A549 (cell line): Measurements from ENCODE around the gene GPATCH4. TPM values are rescaled to one million over a fixed set of nuclear protein-coding genes. Genes with fewer than 3 reads are reported as not detected.
A peak's percentile ranks its signal among the peaks of the same experiment; 100 is the strongest.

ENCODE experiments used
- ATAC-seq, 2 experiments: fragments of 200-7000 bp in 1 of 2; fragments of >200 bp in 1 of 2; cut with Nextera tagmentation in 1 of 2; cut with Tn5 transposase in 1 of 2; 3 replicates each; pipeline versions ENCODE4 v1.8.0 to v1.9.1; 2018 to 2020; ENCODE audit warnings: mild to moderate bottlenecking in 1 of 2, moderate library complexity in 1 of 2
- CTCF ChIA-PET: fragments of 300-600 bp; sonication (Branson Sonifier 250); formaldehyde crosslinking; extraction: SDS; loops from one replicate; lab custom pipeline; 2021; ENCODE audit warnings: antibody characterized with exemption, inconsistent platforms; lab: Yijun Ruan, JAX
- POLR2A ChIA-PET: fragments of 350-600 bp; formaldehyde crosslinking; extraction: SDS; loops from one replicate; lab custom pipeline; 2021; ENCODE audit warnings: antibody characterized with exemption, inconsistent platforms; lab: Yijun Ruan, JAX
- DNase-seq, 2 experiments: peaks; one replicate each; pipeline versions ENCODE4 v3.0.0 to v3.0.0-alpha.2; 2011 to 2016; ENCODE audit warnings: low read depth in 1 of 2, low spot score in 1 of 2
- FAIRE-seq: peaks from 2 replicates; lab custom pipeline; 2011; peaks lifted over from hg19 to GRCh38; lab: Jason Lieb, UNC
- H3K27ac ChIP-seq, 2 experiments: fragments of >200 bp; sonication (Bioruptor Twin); formaldehyde crosslinking; 3 replicates each; pipeline ENCODE4 v1.5.1; 2016 to 2017
- H3K4me1 ChIP-seq: fragments of >200 bp; sonication (Bioruptor Twin); formaldehyde crosslinking; 3 replicates; pipeline ENCODE4 v1.6.1; 2016
- H3K4me2 ChIP-seq: fragments of >200 bp; sonication (Bioruptor Twin); formaldehyde crosslinking; 3 replicates; pipeline ENCODE4 v1.6.1; 2016
- H3K4me3 ChIP-seq: fragments of >200 bp; sonication (Bioruptor Twin); formaldehyde crosslinking; 3 replicates; pipeline ENCODE4 v1.5.1; 2016
- H3K9me3 ChIP-seq: fragments of >200 bp; sonication (Bioruptor Twin); formaldehyde crosslinking; 3 replicates; pipeline ENCODE4 v1.6.1; 2016
- BHLHE40 ChIP-seq: IDR thresholded peaks from 2 replicates; pipeline ENCODE4 v1.6.1; 2012; ENCODE audit warnings: low read depth, low read length, inconsistent platforms
- CHD4 ChIP-seq: fragments of 200-600 bp; sonication (generic); IDR thresholded peaks from 2 replicates; pipeline ENCODE4 v1.6.1; 2016; ENCODE audit warnings: antibody characterized with exemption, mild to moderate bottlenecking, borderline replicate concordance
- EHMT2 ChIP-seq: fragments of 200-600 bp; sonication (generic); IDR thresholded peaks from 2 replicates; pipeline ENCODE4 v1.6.1; 2016; ENCODE audit warnings: antibody characterized with exemption, low read depth, mild to moderate bottlenecking, moderate library complexity
- ESRRA ChIP-seq: fragments of 150-350 bp; IDR thresholded peaks from 2 replicates; pipeline ENCODE4 v1.6.1; 2014; ENCODE audit warnings: mild to moderate bottlenecking, low read length, borderline replicate concordance
- FOXS1 ChIP-seq: fragments of 250-450 bp; sonication (Bioruptor Pico); IDR thresholded peaks from 2 replicates; pipeline ENCODE4 v1.5.0; 2020; ENCODE audit warnings: mild to moderate bottlenecking, moderate library complexity
- HDAC2 ChIP-seq: fragments of 200-600 bp; sonication (generic); IDR thresholded peaks from 2 replicates; pipeline ENCODE4 v1.6.1; 2016
- HMGXB4 ChIP-seq: fragments of 250-450 bp; sonication (Bioruptor Pico); IDR thresholded peaks from 2 replicates; pipeline ENCODE4 v1.5.0; 2021; ENCODE audit warnings: mild to moderate bottlenecking, moderate library complexity, borderline replicate concordance
- HOXB13 ChIP-seq: fragments of 250-450 bp; sonication (Bioruptor Pico); IDR thresholded peaks from 2 replicates; pipeline ENCODE4 v1.5.0; 2020; ENCODE audit warnings: low read depth, mild to moderate bottlenecking, moderate library complexity
- KDM1A ChIP-seq: fragments of 200-600 bp; sonication (generic); IDR thresholded peaks from 2 replicates; pipeline ENCODE4 v1.6.1; 2016; ENCODE audit warnings: low read depth, mild to moderate bottlenecking
- MYC ChIP-seq: IDR thresholded peaks from 2 replicates; pipeline ENCODE4 v1.6.1; 2012; ENCODE audit warnings: mild to moderate bottlenecking, inconsistent platforms, low read length, improper control_type of control experiment, borderline replicate concordance
- POLR2A ChIP-seq: IDR thresholded peaks from 2 replicates; pipeline ENCODE4 v1.6.1; 2012; ENCODE audit warnings: mild to moderate bottlenecking, low read length
- RAD21 ChIP-seq, 2 experiments: fragments of >200 bp in 1 of 2; sonication (Bioruptor Twin) in 1 of 2; formaldehyde crosslinking in 1 of 2; IDR thresholded peaks in 1 of 2; conservative IDR thresholded peaks in 1 of 2; 2 replicates in 1 of 2; 3 replicates in 1 of 2; pipeline ENCODE4 v1.6.1; 2012 to 2018; ENCODE audit warnings: inconsistent platforms in 1 of 2
- RFX5 ChIP-seq: fragments of 450-650 bp; IDR thresholded peaks from 2 replicates; pipeline ENCODE4 v1.7.1; 2014; ENCODE audit warnings: antibody characterized with exemption, mild to moderate bottlenecking, moderate library complexity
- SMC3 ChIP-seq: fragments of >200 bp; sonication (Bioruptor Twin); formaldehyde crosslinking; IDR thresholded peaks from 3 replicates; pipeline ENCODE4 v1.6.1; 2018; ENCODE audit warnings: inconsistent platforms
- SREBF2 ChIP-seq: fragments of 450-650 bp; IDR thresholded peaks from 2 replicates; pipeline ENCODE4 v1.6.1; 2014; ENCODE audit warnings: mild to moderate bottlenecking, moderate library complexity
- TP53 ChIP-seq: fragments of 250-450 bp; sonication (Bioruptor Pico); IDR thresholded peaks from 2 replicates; pipeline ENCODE4 v1.5.0; 2021; ENCODE audit warnings: mild to moderate bottlenecking, moderate library complexity
- USF2 ChIP-seq: fragments of 450-650 bp; IDR thresholded peaks from 2 replicates; pipeline ENCODE4 v1.6.1; 2014; ENCODE audit warnings: antibody characterized with exemption
- WGBS: methylation state at CpG from one replicate; pipeline ENCODE4 v1.1.6; 2017; ENCODE audit errors: missing lambda C conversion rate; 5-methylcytosine and 5-hydroxymethylcytosine counted together
- polyA plus RNA-seq, 4 experiments: library from polyadenylated mRNA; depleted of rRNA in 3 of 4; stranded (reverse); fragments of >200 nt; fragmentation: RNase III in 1 of 4; extraction: RNeasy Plus Mini Kit Qiagen cat#74134 plus additional on column Dnase treatment in 1 of 4; gene quantifications; 2 replicates in 3 of 4; 3 replicates in 1 of 4; pipeline ENCODE4 v1.2.3, GENCODE V29; 2011 to 2017
- TF ChIP-seq, protein P1 (sequence below): fragments of 200-600 bp; sonication (generic); IDR thresholded peaks from 2 replicates; pipeline ENCODE4 v1.6.1; 2016; ENCODE audit warnings: antibody characterized with exemption, mild to moderate bottlenecking, moderate library complexity
- TF ChIP-seq, protein P2 (sequence below): fragments of 250-450 bp; sonication (Bioruptor Pico); IDR thresholded peaks from 2 replicates; pipeline ENCODE4 v1.5.0; 2020; ENCODE audit warnings: low read depth, mild to moderate bottlenecking, moderate library complexity
- TF ChIP-seq, protein P3 (sequence below): IDR thresholded peaks from 2 replicates; pipeline ENCODE4 v1.6.1; 2012

The GPATCH4 gene
- polyA plus RNA-seq, 2 of the 4 experiments (the other 2 are of a cell fraction) = 68.1 to 85.2 TPM

DNA sequence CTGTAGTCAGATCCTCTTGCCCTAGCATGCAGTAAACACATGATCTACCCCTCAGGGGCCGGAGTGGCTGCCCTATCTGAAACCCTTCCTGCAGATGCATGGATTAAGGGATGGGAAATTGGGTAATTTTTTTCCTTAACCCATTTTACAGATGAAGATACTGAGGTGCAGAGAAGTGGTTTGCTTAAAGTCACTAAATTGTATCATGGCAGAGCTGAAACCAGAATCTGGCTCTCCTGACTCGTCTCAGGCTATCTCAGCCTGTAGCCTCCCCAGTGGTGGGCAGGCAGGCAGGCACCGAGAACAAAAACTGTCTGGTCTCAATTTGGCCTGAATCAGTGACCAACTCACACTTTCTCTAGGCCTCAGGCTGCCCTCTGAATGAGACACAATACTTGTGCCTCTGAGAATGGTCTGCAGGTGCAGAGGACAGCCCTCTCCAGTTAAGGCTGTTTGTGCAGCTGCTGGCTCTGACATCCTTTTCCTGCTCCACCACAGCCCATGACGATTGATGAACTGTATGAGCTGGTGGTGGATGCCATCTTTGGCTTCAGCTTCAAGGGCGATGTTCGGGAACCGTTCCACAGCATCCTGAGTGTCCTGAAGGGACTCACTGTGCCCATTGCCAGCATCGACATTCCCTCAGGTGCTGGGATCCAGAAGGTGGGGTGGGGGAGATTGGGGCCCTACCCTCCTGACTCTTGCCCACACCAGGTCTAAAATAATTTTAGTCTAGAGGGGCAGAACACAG lies 8.2 kb downstream of the GPATCH4 start:
- peak overlapping the region in 1 of 2 experiments; percentile 98; a peak in 2 of 6 replicates for H3K27ac ChIP-seq
- H3K4me3 ChIP-seq = no peak overlapping the region
- no peaks in the 10 kb centered on the region for H3K9me3 ChIP-seq
- H3K4me2 ChIP-seq = peak overlapping the region; percentile 87
- TF ChIP-seq EHMT2 = no peak
- TF ChIP-seq HOXB13 = no peak
- no peak for TF ChIP-seq USF2
- no peak for TF ChIP-seq RFX5
- TF ChIP-seq, protein P1, sequence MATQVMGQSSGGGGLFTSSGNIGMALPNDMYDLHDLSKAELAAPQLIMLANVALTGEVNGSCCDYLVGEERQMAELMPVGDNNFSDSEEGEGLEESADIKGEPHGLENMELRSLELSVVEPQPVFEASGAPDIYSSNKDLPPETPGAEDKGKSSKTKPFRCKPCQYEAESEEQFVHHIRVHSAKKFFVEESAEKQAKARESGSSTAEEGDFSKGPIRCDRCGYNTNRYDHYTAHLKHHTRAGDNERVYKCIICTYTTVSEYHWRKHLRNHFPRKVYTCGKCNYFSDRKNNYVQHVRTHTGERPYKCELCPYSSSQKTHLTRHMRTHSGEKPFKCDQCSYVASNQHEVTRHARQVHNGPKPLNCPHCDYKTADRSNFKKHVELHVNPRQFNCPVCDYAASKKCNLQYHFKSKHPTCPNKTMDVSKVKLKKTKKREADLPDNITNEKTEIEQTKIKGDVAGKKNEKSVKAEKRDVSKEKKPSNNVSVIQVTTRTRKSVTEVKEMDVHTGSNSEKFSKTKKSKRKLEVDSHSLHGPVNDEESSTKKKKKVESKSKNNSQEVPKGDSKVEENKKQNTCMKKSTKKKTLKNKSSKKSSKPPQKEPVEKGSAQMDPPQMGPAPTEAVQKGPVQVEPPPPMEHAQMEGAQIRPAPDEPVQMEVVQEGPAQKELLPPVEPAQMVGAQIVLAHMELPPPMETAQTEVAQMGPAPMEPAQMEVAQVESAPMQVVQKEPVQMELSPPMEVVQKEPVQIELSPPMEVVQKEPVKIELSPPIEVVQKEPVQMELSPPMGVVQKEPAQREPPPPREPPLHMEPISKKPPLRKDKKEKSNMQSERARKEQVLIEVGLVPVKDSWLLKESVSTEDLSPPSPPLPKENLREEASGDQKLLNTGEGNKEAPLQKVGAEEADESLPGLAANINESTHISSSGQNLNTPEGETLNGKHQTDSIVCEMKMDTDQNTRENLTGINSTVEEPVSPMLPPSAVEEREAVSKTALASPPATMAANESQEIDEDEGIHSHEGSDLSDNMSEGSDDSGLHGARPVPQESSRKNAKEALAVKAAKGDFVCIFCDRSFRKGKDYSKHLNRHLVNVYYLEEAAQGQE = no peak
- TF ChIP-seq SMC3 = no peak
- TF ChIP-seq CHD4 = peak; percentile 85; the same call in 1 of the 2 replicates
- no peak for TF ChIP-seq ESRRA
- TF ChIP-seq, protein P2, sequence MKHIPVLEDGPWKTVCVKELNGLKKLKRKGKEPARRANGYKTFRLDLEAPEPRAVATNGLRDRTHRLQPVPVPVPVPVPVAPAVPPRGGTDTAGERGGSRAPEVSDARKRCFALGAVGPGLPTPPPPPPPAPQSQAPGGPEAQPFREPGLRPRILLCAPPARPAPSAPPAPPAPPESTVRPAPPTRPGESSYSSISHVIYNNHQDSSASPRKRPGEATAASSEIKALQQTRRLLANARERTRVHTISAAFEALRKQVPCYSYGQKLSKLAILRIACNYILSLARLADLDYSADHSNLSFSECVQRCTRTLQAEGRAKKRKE = 0 out of 2 replicates have a peak, but pooled peaks have one; percentile 7
- no peak for TF ChIP-seq POLR2A
- TF ChIP-seq HDAC2 = no peak; the same call in 1 of the 2 replicates
- peak; percentile 92 for TF ChIP-seq KDM1A
- TF ChIP-seq FOXS1 (CRISPR knock-in tag) = no peak
- TF ChIP-seq HMGXB4 (CRISPR knock-in tag) = no peak
- no peak for TF ChIP-seq TP53
- TF ChIP-seq, protein P3, sequence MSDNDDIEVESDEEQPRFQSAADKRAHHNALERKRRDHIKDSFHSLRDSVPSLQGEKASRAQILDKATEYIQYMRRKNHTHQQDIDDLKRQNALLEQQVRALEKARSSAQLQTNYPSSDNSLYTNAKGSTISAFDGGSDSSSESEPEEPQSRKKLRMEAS = 0 out of 2 replicates have a peak, but pooled peaks have one; percentile 3
- no peak for TF ChIP-seq SREBF2
- TF ChIP-seq RAD21 (conservative IDR thresholded peaks at IDR 0.05 in 1 of 2, IDR thresholded peaks at IDR 0.05 in 1 of 2) = no peak
- TF ChIP-seq MYC = no peak
- TF ChIP-seq BHLHE40 = no peak
- TF ChIP-seq, all 56 proteins: peak for 4
- ATAC-seq = no peak; a peak in 1 of 6 replicates
- no peak for DNase-seq
- ChIA-PET CTCF (interaction anchor here (1.0 to 12.5 kb wide), 14 partner anchors 11 to 208 kb away, joined by 3 to 135 read pairs (median 6); partner anchors contain the start of gene MEF2D), POLR2A (interaction anchor here (1.0 to 2.5 kb wide), 3 partner anchors 21 to 136 kb away, joined by 4 to 18 read pairs (median 5); no protein-coding TSS in a partner anchor)
- WGBS = 87% methylated on average over 8 of the region's 8 CpGs
- H3K4me1 ChIP-seq = peaks cover 6% of the 10 kb centered on the region; the same call in 2 of the 3 replicates
- no peak for FAIRE-seq
